ENCODE results near the gene BSPRY. TPM values are rescaled to one million over a fixed set of nuclear protein-coding genes. Genes with fewer than 3 reads are reported as not detected.
"Not testable (repeated sequence)": the region's sequence is repeated elsewhere in the genome, so short reads cannot be mapped to it uniquely, and the experiment has no call there.

Gene BSPRY
- total RNA-seq, 1 experiment from 2014 or later = 6.4 TPM

DNA sequence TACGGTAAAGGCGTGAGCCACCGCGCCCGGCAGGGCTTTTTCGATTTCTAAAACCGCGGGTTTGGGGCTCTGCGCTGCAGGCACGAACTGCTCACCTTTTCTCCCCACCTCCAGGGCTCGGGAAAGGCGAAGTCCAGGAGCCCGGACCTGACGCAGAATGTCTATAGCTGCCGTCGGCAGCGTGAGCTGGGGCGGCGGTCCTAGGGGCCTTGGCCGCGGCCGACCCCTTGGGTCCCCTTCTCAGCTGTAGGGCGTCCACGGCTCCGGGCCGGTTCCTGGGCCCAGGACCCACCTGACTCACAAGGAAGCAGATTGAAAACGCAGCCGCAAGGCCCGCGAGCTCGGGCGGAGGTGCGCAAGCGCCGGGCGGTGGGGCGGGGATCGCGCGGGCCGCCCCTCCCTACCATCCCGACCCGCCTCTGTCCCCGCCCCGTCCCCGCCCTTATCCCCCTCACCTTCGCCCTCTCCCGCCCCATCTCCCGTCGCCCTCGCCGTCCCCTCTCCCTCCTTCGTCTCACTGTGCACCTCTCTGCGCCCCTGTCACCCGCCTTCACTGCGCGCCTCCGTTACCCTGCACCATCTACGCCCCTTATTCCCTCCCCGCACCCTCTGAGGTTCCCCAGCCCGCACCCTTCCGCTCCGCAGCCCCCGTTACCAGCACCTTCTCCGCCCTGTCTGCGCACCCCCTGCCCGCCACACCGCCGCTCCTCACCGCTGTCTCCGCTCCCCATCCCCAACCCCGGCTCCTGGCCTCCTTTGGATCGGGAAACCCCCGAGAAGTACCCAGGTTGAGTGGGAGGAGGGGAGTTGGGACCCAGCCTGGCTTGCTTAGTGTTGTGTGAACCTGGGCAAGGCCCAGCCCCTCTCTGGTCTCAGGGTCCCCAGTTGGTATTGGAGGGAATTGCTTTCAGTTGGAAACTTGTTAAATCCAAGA is 27.6 kb downstream of the BSPRY start, which contains the start of gene HDHD3 (continued):
- TF ChIP-seq, protein P1, sequence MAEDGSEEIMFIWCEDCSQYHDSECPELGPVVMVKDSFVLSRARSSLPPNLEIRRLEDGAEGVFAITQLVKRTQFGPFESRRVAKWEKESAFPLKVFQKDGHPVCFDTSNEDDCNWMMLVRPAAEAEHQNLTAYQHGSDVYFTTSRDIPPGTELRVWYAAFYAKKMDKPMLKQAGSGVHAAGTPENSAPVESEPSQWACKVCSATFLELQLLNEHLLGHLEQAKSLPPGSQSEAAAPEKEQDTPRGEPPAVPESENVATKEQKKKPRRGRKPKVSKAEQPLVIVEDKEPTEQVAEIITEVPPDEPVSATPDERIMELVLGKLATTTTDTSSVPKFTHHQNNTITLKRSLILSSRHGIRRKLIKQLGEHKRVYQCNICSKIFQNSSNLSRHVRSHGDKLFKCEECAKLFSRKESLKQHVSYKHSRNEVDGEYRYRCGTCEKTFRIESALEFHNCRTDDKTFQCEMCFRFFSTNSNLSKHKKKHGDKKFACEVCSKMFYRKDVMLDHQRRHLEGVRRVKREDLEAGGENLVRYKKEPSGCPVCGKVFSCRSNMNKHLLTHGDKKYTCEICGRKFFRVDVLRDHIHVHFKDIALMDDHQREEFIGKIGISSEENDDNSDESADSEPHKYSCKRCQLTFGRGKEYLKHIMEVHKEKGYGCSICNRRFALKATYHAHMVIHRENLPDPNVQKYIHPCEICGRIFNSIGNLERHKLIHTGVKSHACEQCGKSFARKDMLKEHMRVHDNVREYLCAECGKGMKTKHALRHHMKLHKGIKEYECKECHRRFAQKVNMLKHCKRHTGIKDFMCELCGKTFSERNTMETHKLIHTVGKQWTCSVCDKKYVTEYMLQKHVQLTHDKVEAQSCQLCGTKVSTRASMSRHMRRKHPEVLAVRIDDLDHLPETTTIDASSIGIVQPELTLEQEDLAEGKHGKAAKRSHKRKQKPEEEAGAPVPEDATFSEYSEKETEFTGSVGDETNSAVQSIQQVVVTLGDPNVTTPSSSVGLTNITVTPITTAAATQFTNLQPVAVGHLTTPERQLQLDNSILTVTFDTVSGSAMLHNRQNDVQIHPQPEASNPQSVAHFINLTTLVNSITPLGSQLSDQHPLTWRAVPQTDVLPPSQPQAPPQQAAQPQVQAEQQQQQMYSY (CRISPR knock-in tag; IDR thresholded peaks at IDR 0.05) = peak; percentile 67
- TF ChIP-seq, protein P2, sequence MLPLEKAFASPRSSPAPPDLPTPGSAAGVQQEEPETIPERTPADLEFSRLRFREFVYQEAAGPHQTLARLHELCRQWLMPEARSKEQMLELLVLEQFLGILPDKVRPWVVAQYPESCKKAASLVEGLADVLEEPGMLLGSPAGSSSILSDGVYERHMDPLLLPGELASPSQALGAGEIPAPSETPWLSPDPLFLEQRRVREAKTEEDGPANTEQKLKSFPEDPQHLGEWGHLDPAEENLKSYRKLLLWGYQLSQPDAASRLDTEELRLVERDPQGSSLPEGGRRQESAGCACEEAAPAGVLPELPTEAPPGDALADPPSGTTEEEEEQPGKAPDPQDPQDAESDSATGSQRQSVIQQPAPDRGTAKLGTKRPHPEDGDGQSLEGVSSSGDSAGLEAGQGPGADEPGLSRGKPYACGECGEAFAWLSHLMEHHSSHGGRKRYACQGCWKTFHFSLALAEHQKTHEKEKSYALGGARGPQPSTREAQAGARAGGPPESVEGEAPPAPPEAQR (CRISPR knock-in tag; IDR thresholded peaks at IDR 0.05) = no peak
- TF ChIP-seq ESRRA (CRISPR knock-in tag; IDR thresholded peaks at IDR 0.05; ENCODE audit: borderline replicate concordance) (no peak), NR1H2 (CRISPR knock-in tag; IDR thresholded peaks at IDR 0.05) (no peak), JUN (CRISPR knock-in tag; IDR thresholded peaks at IDR 0.05) (no peak), TCF7 (CRISPR knock-in tag; IDR thresholded peaks at IDR 0.05; ENCODE audit: low read depth) (no peak), ZNF423 (CRISPR knock-in tag; IDR thresholded peaks at IDR 0.05) (no peak), ZNF396 (CRISPR knock-in tag; IDR thresholded peaks at IDR 0.05; ENCODE audit: borderline replicate concordance) (no peak), FOXK1 (CRISPR knock-in tag; IDR thresholded peaks at IDR 0.05) (peak; percentile 31; the same call in 1 of the 2 replicates), MYBL2 (CRISPR knock-in tag; IDR thresholded peaks at IDR 0.05) (no peak)
- TF ChIP-seq, protein P3, sequence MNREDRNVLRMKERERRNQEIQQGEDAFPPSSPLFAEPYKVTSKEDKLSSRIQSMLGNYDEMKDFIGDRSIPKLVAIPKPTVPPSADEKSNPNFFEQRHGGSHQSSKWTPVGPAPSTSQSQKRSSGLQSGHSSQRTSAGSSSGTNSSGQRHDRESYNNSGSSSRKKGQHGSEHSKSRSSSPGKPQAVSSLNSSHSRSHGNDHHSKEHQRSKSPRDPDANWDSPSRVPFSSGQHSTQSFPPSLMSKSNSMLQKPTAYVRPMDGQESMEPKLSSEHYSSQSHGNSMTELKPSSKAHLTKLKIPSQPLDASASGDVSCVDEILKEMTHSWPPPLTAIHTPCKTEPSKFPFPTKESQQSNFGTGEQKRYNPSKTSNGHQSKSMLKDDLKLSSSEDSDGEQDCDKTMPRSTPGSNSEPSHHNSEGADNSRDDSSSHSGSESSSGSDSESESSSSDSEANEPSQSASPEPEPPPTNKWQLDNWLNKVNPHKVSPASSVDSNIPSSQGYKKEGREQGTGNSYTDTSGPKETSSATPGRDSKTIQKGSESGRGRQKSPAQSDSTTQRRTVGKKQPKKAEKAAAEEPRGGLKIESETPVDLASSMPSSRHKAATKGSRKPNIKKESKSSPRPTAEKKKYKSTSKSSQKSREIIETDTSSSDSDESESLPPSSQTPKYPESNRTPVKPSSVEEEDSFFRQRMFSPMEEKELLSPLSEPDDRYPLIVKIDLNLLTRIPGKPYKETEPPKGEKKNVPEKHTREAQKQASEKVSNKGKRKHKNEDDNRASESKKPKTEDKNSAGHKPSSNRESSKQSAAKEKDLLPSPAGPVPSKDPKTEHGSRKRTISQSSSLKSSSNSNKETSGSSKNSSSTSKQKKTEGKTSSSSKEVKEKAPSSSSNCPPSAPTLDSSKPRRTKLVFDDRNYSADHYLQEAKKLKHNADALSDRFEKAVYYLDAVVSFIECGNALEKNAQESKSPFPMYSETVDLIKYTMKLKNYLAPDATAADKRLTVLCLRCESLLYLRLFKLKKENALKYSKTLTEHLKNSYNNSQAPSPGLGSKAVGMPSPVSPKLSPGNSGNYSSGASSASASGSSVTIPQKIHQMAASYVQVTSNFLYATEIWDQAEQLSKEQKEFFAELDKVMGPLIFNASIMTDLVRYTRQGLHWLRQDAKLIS (CRISPR knock-in tag; IDR thresholded peaks at IDR 0.05; ENCODE audit: borderline replicate concordance) = no peak
- TF ChIP-seq, protein P4, sequence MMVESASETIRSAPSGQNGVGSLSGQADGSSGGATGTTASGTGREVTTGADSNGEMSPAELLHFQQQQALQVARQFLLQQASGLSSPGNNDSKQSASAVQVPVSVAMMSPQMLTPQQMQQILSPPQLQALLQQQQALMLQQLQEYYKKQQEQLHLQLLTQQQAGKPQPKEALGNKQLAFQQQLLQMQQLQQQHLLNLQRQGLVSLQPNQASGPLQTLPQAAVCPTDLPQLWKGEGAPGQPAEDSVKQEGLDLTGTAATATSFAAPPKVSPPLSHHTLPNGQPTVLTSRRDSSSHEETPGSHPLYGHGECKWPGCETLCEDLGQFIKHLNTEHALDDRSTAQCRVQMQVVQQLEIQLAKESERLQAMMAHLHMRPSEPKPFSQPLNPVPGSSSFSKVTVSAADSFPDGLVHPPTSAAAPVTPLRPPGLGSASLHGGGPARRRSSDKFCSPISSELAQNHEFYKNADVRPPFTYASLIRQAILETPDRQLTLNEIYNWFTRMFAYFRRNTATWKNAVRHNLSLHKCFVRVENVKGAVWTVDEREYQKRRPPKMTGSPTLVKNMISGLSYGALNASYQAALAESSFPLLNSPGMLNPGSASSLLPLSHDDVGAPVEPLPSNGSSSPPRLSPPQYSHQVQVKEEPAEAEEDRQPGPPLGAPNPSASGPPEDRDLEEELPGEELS (CRISPR knock-in tag; IDR thresholded peaks at IDR 0.05) = 0 out of 2 replicates have a peak, but pooled peaks have one; percentile 39
- TF ChIP-seq, protein P5, sequence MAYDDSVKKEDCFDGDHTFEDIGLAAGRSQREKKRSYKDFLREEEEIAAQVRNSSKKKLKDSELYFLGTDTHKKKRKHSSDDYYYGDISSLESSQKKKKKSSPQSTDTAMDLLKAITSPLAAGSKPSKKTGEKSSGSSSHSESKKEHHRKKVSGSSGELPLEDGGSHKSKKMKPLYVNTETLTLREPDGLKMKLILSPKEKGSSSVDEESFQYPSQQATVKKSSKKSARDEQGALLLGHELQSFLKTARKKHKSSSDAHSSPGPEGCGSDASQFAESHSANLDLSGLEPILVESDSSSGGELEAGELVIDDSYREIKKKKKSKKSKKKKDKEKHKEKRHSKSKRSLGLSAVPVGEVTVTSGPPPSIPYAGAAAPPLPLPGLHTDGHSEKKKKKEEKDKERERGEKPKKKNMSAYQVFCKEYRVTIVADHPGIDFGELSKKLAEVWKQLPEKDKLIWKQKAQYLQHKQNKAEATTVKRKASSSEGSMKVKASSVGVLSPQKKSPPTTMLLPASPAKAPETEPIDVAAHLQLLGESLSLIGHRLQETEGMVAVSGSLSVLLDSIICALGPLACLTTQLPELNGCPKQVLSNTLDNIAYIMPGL (CRISPR knock-in tag; IDR thresholded peaks at IDR 0.05) = no peak

DNA sequence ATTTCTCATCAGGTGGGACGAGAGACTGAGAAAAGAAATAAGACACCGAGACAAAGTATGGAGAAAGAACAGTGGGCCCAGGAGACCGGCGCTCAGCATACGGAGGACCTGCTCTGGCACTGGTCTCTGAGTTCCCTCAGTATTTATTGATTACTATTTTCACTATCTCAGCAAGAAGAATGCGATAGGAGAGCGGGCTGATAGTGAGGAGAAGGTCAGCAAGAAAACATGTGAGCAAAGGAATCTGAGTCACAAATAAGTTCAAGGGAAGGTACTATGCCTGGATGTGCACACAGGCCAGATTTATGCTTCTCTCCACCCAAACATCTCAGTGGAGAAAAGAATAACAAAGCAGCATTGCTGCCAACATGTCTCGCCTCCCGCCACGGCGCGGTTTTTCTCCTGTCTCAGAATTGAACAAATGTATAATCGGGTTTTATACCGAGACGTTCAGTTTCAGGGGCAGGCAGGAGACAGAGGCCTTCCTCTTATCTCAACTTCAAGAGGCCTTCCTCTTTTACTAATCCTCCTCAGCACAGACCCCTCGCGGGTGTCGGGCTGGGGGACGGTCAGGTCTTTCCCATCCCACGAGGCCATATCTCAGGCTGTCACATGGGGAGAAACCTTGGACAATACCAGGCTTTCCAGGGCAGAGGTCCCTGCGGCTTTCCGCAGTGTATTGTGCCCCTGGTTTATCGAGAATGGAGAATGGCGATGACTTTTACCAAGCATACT is 29.9 kb downstream of the BSPRY start:
- H3K27me3 Mint-ChIP-seq (ENCODE audit: low read depth); ATAC-seq; POLR2A ChIA-PET; H3K9me3 Mint-ChIP-seq; H3K27ac Mint-ChIP-seq; CTCF ChIA-PET; DNase-seq (ENCODE audit: low spot score); H3K4me3 Mint-ChIP-seq; H3K36me3 Mint-ChIP-seq: not testable (repeated sequence)
- peaks cover 15% of the 10 kb centered on the region for H3K4me1 Mint-ChIP-seq

DNA sequence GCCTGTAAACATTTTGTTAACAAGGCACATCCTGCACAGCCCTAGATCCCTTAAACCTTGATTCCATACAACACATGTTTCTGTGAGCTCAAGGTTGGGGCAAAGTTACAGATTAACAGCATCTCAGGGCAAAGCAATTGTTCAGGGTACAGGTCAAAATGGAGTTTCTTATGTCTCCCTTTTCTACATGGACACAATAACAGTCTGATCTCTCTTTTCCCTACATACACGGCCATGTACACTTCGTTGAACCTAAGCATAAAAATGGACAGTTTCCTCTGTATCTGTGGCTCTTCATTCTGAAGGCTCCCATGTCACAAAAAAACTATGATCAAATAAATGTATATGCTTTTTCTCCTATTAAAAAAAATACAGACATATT is 30.5 kb downstream of the BSPRY start:
- CTCF ChIA-PET; DNase-seq (ENCODE audit: low spot score); H3K4me3 Mint-ChIP-seq; ATAC-seq; H3K9me3 Mint-ChIP-seq; POLR2A ChIA-PET; H3K27ac Mint-ChIP-seq; H3K36me3 Mint-ChIP-seq; H3K27me3 Mint-ChIP-seq (ENCODE audit: low read depth): not testable (repeated sequence)
- H3K4me1 Mint-ChIP-seq = peaks cover 15% of the 10 kb centered on the region

All from WTC11 (cell line).